Eye (tissue), 1 donor: Measurements from ENCODE around the gene P2RX6.
A peak's percentile ranks its signal among the peaks of the same experiment; 100 is the strongest.
"Not testable (repeated sequence)": the region's sequence is repeated elsewhere in the genome, so short reads cannot be mapped to it uniquely, and the experiment has no call there.

Source experiments
- DNase-seq: peaks from one replicate; pipeline ENCODE4 v3.0.0-alpha.2; 2015

P2RX6 gene

DNA sequence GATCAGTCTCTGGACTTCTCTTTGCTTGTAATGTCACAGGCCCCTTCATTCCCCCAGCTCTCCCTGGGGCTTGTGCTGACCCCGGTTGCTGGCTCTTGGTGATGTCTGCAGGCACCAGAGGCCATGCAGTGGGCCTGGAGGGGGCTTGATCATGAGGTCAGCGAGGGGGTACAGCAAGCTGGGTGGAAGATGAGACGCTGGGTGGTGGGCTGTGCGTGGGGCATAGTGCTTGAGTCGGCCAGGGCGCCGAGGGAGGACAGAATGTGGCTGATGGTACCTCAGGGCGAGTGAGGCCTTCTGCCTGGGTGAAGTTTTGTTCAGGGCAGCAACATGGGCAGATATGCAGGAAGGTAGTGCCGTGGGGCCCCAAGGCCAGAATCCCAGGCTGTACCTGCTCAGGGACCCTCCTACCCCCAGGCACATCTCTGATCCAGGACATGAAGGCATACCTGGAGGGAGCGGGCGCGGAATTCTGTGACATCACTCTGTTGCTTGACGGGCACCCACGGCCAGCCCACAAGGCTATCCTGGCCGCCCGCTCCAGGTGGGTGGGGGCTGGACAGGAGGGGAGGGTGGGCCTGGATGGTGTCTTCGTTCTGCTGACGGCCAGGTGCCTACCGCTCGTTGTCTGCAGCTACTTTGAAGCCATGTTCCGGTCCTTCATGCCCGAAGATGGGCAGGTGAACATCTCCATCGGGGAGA lies 19.5 kb upstream of the P2RX6 start:
- no peak for DNase-seq

DNA sequence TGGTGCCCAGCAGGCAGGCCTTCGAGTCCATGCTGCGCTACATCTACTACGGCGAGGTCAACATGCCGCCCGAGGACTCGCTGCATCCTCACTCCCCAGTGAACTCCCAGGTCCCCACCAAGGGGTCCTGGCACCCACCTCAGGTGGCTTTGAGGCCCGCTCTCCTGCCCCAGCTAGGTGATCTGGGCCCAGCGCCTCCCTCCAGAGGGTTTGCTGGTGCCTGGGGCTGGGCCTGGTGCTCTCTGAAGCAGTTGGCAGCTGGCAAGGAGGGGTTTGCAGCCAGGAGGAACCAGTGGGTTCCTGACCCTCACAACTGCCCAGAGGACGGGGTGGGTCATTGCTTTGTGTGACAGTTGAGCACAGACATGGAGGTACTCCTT lies 18.9 kb upstream of the P2RX6 start:
- DNase-seq: no peak

DNA sequence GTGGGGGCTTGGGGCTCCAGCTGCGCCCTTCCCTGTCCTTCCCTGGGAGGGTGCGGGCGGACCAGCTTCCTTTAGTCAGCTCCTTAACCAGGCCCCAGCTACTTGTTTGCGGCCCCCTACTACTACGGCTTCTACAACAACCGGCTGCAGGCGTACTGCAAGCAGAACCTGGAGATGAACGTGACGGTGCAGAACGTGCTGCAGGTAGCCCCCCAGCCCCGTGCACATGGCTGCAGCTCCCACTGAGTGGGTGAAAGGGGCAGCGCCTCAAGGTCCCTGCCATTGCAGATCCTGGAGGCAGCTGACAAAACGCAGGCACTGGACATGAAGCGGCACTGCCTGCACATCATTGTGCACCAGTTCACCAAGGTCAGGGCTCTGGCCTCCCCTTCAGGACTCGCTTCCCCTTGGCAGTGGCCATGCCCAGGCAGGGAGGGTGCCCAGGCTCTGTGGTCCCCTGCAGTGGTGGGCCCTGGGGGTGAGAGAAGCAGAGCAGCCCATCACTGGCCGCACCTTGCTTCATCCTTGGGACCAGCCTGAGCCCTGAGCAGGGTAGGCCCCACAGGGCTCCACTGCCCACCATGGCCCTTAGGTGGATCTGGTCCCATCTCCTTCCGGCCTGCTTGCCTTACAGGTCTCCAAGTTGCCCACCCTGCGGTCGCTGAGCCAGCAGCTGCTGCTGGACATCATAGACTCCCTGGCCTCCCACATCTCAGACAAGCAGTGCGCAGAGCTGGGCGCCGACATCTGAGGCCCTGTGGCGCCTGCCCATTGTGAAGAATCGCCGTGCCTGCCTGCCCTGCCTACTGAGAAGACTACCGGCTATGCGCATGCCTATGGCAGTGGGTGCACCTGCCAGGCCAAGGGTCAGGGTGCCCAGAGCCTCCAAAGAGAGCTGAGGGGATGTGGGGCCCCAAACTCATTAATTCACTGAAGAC lies 18.1 kb upstream of the P2RX6 start:
- DNase-seq: no peak

GRCh38 chr22:20997536-20998257 lies 17.3 kb upstream of the P2RX6 start:
- no peak for DNase-seq

DNA sequence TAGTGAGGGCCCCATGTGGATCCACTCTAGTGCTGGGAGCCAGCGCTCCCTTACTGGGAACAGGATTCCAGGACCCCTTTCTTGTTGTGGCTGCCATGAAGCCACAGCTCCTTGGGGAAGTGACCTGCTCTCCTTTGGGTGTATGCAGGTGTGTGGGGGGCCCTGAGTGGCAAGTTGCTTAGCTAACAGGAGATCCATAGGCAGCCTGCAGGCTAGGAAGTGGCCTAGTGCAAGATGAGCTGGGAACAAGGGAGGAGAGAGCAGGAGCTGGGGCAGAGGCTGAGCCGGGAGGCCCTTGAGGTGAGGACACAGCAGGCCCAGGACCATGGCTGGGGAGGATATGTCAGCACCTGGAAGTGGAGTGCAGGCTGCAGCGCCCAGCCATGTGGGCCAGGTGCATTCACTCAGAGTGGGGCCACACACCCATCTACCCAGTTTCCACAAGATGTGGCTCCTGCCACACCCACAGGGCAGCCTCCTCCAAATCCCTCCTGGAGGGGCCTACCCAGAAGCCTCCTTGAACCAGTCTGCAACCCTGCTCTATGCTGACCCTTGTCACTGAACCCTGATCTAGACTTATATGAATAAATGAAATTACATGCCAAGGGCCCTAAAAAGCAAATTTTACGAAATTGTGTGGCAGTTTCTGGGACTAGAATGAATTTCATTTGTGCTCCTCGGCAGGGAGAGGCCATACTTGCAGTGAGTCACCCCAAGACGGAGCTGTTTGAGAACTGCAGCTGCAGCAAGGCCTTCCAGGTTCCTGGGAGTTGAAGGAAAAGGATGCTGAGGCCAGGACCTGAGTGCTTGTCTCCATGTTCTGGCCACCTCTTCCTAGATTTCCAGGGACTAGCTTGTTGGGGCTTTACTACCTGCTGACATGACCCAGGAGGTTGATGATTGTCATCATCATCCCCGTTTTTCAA lies 16.3 kb upstream of the P2RX6 start:
- DNase-seq: no peak

DNA sequence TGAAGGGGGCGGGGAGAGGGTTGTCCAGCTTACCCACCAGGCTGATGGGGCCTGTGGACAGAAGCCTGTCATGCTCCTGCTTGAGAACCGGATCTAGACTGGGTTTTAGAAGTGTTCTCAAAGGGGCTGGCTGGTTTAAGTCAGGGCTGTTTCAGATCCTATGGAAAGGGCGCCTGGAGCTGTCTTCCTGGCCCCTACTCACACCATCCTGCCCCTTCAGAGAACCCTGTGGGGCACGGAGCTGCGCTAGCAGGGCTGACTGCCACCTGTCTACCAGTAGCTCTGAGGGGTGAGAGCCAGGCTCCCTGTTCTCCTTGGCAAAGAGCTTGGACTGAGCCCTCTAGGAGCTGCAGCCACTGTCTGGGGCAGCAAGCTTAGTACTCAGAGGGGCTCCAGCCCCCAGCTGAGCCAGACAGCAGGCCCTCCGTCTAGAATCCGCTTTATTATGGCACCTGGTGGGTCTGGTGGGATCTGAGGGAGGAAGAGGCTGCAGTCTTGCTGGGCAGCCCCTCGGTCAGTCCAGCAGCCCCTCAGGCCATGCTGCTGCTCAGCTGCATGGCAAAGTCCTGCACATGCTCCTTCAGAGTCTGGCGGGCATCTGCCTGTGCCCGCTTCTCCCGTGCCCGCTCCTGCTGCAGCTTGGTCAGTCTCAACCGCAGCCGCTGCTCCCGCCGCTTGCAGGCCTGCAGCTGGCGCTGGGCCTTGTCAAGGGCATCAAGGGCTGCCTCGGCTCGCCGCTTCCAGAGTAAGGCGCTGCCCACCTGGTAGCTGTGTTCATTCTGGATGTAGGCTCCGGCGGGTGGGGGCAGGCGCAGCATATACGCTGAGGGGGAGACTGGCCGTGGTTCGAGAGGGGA lies 15.4 kb upstream of the P2RX6 start:
- DNase-seq: no peak

GRCh38 chr22:21000207-21000986 lies 14.6 kb upstream of the P2RX6 start:
- no peak for DNase-seq

- DNase-seq: no peak
These were observed 13.9 kb upstream of the P2RX6 start for GRCh38 chr22:21000987-21001600.

DNA sequence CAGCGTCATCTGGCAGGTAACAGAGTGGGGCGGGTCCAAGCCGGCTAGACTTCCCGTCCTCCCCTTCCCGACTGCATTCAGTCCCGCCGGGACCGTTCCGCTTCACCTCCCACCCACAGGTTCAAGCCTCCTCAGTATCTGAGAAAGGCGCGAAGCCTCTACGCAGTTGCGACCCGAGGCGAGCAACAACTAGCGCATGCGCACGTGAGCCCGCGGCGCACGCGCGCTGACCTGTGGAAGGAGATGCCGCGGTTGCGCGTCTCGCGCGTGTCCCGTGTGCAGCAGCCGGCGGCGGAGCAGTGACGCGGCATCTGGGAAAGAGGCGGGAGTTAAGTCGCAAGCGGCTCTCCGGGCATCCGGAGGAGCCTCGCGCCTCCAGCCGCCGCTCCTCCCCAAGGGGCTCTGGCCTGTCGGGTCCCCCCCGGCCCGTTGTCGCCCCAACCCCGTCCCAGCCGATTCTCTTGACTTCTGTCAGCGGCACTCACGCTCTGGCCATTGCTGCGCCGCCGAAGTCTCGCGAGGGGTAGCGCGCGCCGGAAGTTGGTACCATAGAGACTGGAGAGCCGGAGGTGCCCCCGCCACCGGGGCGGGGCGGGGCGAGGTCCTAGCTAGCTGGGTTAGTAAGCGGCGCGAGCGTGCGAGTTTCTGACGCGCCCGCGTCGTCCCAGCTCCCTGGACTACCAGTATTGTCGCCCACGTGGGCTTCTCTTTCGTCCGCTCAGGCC lies 13.2 kb upstream of the P2RX6 start, which contains the start of gene THAP7:
Gene THAP7 (minus strand): TSS at position 518 of the 725 bp plus-strand sequence. CDS start 207 bp downstream, at position 311.
- peak; percentile 99 for DNase-seq

GRCh38 chr22:21003782-21004181 lies 11.2 kb upstream of the P2RX6 start:
- no peak for DNase-seq

DNA sequence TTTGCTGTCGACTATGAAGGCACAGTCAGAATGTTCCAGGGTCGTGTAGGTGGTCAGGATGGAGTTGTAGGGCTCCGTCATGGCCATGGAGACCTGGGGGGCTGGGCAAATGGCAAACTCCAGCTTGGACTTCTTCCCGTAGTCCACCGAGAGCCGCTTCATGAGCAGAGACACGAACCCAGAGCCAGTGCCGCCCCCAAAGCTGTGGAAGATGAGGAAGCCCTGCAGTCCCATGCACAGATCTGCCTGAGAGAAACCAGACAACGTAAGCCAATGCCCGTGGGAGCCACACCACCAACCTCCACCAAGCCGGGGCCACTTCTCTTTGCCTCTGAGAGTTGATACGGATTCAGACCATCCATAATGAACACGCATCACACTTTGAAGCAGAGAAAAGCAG lies 5.8 kb upstream of the P2RX6 start:
- DNase-seq: not testable (repeated sequence)

DNA sequence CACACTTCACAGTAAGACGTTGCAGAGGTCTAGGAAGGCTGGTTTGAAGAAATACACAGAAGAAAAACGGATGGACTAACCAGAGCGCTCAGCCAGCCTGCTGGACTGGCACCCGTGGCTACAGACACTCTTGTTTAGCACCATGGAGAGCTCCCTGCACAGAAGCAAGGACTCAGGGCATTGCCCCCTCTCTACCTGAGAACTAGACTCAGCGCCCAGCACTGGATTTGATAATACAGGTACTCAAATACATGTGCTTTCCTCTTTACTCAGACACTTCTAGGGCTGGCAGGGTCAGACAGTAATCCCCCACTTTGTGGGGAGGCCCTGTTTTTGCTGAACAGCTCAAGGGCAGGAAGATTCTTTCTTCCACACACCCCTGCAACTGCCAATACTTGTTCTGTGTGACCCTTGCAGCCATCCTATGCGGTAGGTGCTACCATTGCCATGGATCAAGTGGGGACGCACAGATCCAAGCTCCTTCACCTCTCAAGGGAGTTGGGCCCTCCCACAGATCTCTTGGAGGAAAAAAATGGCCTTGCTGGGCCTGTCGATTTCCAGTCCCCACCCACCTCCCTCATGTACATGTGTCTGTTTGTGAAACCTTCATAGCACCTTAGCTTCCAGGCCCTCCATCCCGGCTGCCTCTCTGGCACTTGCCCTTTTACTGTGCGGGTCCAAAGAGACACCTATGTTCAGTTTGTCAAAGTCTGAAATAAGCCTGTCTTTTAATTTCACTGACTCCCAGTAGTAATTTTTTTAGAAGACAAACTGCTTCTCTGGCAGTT lies 5.1 kb upstream of the P2RX6 start:
- DNase-seq: peak; percentile 69

DNA sequence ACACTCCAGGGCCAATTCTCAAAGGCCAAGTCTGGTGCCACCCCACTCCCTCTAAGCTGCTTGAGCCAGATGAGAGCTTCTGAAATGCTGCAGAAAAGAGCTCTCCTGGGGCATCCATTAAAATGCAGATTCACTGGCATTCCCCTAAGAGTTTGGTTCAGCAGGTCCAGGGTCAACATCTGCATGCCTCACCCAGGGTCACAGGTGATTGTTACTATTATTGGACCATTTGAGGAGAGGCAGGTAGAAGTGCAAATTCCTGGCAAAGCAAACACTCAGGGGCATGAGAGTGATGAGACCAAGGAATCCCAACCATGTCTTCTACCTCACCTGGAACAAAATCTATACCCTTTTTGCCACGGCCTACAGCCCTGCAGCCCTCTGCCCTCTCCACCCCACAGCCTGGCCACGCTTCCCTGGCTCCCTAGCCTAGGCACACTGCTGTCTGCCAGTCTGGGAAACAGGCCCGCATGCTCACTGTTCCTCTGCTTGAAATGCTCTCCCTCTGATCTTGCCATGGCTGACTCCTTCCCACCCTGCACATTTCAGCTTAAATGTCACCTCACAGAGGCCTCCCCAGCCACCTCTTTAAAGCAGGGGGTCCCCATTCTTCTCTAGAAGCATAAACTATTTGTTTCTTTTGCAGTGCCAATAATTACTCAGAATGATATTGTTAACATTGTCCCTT lies 4.4 kb upstream of the P2RX6 start:
- no peak for DNase-seq

- DNase-seq: no peak
These were observed 2.2 kb upstream of the P2RX6 start for GRCh38 chr22:21012446-21013407.

DNA sequence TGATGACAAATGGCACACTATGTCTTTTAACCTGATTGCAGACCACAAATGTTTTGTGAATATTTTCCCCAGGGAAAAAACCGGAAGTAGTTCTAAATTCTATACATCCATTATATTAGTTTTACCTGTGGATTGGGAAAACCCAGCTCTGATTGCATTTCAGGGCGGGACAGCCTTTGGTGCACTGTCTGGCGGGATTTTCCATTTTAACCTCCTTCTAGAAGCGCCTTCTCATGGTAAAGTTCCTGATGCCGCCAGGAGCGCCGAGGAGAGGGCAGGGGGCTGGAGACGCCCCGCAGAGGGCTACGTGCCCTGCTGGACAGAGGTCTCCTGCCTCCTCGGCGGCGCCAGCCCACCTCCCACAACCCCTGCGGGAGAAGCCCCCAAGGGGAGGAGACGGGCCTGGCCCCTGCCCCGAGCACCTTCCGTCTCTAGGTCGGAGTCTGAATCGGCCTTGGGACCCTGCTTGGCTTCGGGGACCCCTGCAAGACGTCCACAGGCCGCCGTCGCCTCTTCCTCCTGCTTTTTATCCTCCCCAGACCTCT lies 1.2 kb upstream of the P2RX6 start:
- no peak for DNase-seq

- peak; percentile 98 for DNase-seq
These were observed 701 bp upstream of the P2RX6 start for GRCh38 chr22:21014202-21014725.
